H9 (cell line): ENCODE measurements around the gene KRT6C. TPM values are rescaled to one million over a fixed set of nuclear protein-coding genes. Genes with fewer than 3 reads are reported as not detected.

Source experiments
- DNase-seq: peaks from one replicate; pipeline ENCODE4 v3.0.0-alpha.2; 2017
- H2AFZ ChIP-seq: one replicate; pipeline ENCODE4 v1.6.1; 2013; ENCODE audit warnings: mild to moderate bottlenecking, low read length, control low read depth, moderate library complexity
- H2AK5ac ChIP-seq: 2 replicates; pipeline ENCODE4 v1.6.1; 2013; ENCODE audit warnings: low read length, control low read depth, mixed read lengths; ENCODE audit not compliant: insufficient read length
- H2BK120ac ChIP-seq: one replicate; pipeline ENCODE4 v1.6.1; 2013; ENCODE audit warnings: low read depth, mild to moderate bottlenecking, low read length, control low read depth, inconsistent platforms; ENCODE audit not compliant: poor library complexity, severe bottlenecking
- H2BK12ac ChIP-seq: 2 replicates; pipeline ENCODE4 v1.6.1; 2013; ENCODE audit warnings: low read length, control low read depth, mixed read lengths, low read depth; ENCODE audit not compliant: insufficient read length
- H2BK15ac ChIP-seq: 2 replicates; pipeline ENCODE4 v1.6.1; 2013; ENCODE audit warnings: low read depth, low read length, control low read depth
- H2BK20ac ChIP-seq: one replicate; pipeline ENCODE4 v1.6.1; 2013; ENCODE audit warnings: low read depth, mild to moderate bottlenecking, low read length, control low read depth, inconsistent platforms; ENCODE audit not compliant: poor library complexity, severe bottlenecking
- H2BK5ac ChIP-seq: 2 replicates; pipeline ENCODE4 v1.6.1; 2013; ENCODE audit warnings: low read length, control low read depth, mixed read lengths; ENCODE audit not compliant: insufficient read length
- H3K14ac ChIP-seq: 2 replicates; pipeline ENCODE4 v1.6.1; 2013; ENCODE audit warnings: low read length, control low read depth; ENCODE audit not compliant: insufficient read depth
- H3K18ac ChIP-seq: 2 replicates; pipeline ENCODE4 v1.6.1; 2013; ENCODE audit warnings: low read depth, mild to moderate bottlenecking, mixed read lengths, low read length, control low read depth; ENCODE audit not compliant: insufficient read length
- H3K23ac ChIP-seq: 2 replicates; pipeline ENCODE4 v1.6.1; 2013; ENCODE audit warnings: low read length, control low read depth, mixed read lengths, low read depth; ENCODE audit not compliant: insufficient read length
- H3K23me2 ChIP-seq: 2 replicates; pipeline ENCODE4 v1.6.1; 2013; ENCODE audit warnings: low read depth, mild to moderate bottlenecking, mixed read lengths, low read length, control low read depth; ENCODE audit not compliant: insufficient read length, poor library complexity, severe bottlenecking
- H3K27ac ChIP-seq: 2 replicates; pipeline ENCODE4 v1.5.1; 2013; ENCODE audit warnings: low read length, control low read depth, mixed read lengths, low read depth; ENCODE audit not compliant: insufficient read length
- H3K27me3 ChIP-seq: 2 replicates; pipeline ENCODE4 v1.6.1; 2013; ENCODE audit warnings: low read length, control low read depth, inconsistent platforms; ENCODE audit not compliant: insufficient read depth
- H3K4ac ChIP-seq: 2 replicates; pipeline ENCODE4 v1.6.1; 2013; ENCODE audit warnings: low read depth, mild to moderate bottlenecking, control low read depth, inconsistent platforms, low read length, moderate library complexity
- H3K4me1 ChIP-seq: 2 replicates; pipeline ENCODE4 v1.6.1; 2013; ENCODE audit warnings: low read length, control low read depth, inconsistent platforms; ENCODE audit not compliant: insufficient read depth
- H3K4me2 ChIP-seq: 2 replicates; pipeline ENCODE4 v1.6.1; 2013; ENCODE audit warnings: low read length, control low read depth, mixed read lengths; ENCODE audit not compliant: insufficient read length, insufficient read depth
- H3K56ac ChIP-seq: 2 replicates; pipeline ENCODE4 v1.6.1; 2013; ENCODE audit warnings: low read depth, mild to moderate bottlenecking, mixed read lengths, low read length, control low read depth; ENCODE audit not compliant: insufficient read length
- H3K79me1 ChIP-seq: 2 replicates; pipeline ENCODE4 v1.6.1; 2013; ENCODE audit warnings: low read depth, mild to moderate bottlenecking, moderate library complexity, low read length, control low read depth, inconsistent platforms; ENCODE audit not compliant: insufficient read depth, poor library complexity, severe bottlenecking
- H3K79me2 ChIP-seq: 2 replicates; pipeline ENCODE4 v1.6.1; 2013; ENCODE audit warnings: low read length, control low read depth, inconsistent platforms; ENCODE audit not compliant: insufficient read depth
- H3K9ac ChIP-seq: 2 replicates; pipeline ENCODE4 v1.6.1; 2013; ENCODE audit warnings: low read length, control low read depth, mixed read lengths; ENCODE audit not compliant: insufficient read length; ENCODE audit errors: extremely low read depth
- H3K9me3 ChIP-seq: one replicate; pipeline ENCODE4 v1.6.1; 2013; ENCODE audit warnings: low read depth, low read length, inconsistent platforms; ENCODE audit not compliant: control insufficient read depth
- H3T11ph ChIP-seq: one replicate; pipeline ENCODE4 v1.6.1; 2013; ENCODE audit warnings: mild to moderate bottlenecking, low read length, control low read depth, inconsistent platforms
- H4K20me1 ChIP-seq: one replicate; pipeline ENCODE4 v1.6.1; 2013; ENCODE audit not compliant: control insufficient read depth, insufficient read length, insufficient read depth
- H4K5ac ChIP-seq: 2 replicates; pipeline ENCODE4 v1.6.1; 2013; ENCODE audit warnings: low read depth, mild to moderate bottlenecking, mixed read lengths, low read length, control low read depth; ENCODE audit not compliant: insufficient read length
- H4K8ac ChIP-seq: replicated peaks from 2 replicates; pipeline ENCODE4 v1.6.1; 2013; ENCODE audit warnings: low read length, control low read depth, mixed read lengths, low read depth; ENCODE audit not compliant: insufficient read length
- H4K91ac ChIP-seq: 2 replicates; pipeline ENCODE4 v1.6.1; 2013; ENCODE audit warnings: low read depth, mild to moderate bottlenecking, moderate library complexity, mixed read lengths, low read length, control low read depth; ENCODE audit not compliant: insufficient read length
- H3K27ac Mint-ChIP-seq, 3 experiments: 2 replicates in 2 of 3; 3 replicates in 1 of 3; pipeline ENCODE4 v1.8.0; 2020 to 2021; ENCODE audit warnings: mixed read lengths in 3 of 3, mild to moderate bottlenecking in 1 of 3, moderate library complexity in 1 of 3
- H3K27me3 Mint-ChIP-seq: 2 replicates; pipeline ENCODE4 v1.8.0; 2021; ENCODE audit warnings: low read depth, mild to moderate bottlenecking, moderate library complexity, mixed read lengths
- H3K36me3 Mint-ChIP-seq, 3 experiments: 2 replicates in 2 of 3; 3 replicates in 1 of 3; pipeline ENCODE4 v1.8.0; 2020 to 2021; ENCODE audit warnings: low read depth in 3 of 3, mixed read lengths in 3 of 3; ENCODE audit not compliant: insufficient read depth in 1 of 3
- H3K4me1 Mint-ChIP-seq, 2 experiments: 2 replicates each; pipeline ENCODE4 v1.8.0; 2020; ENCODE audit warnings: mixed read lengths in 2 of 2
- H3K4me3 Mint-ChIP-seq, 2 experiments: 2 replicates in 1 of 2; 3 replicates in 1 of 2; pipeline ENCODE4 v1.8.0; 2020 to 2021; ENCODE audit warnings: mild to moderate bottlenecking in 2 of 2, mixed read lengths in 2 of 2, moderate library complexity in 1 of 2
- H3K9me3 Mint-ChIP-seq, 2 experiments: 2 replicates in 1 of 2; 3 replicates in 1 of 2; pipeline ENCODE4 v1.8.0; 2020; ENCODE audit warnings: mild to moderate bottlenecking in 2 of 2, mixed read lengths in 2 of 2, moderate library complexity in 1 of 2
- WGBS: extraction: QIAGEN DNeasy Blood & Tissue Kit; methylation state at CpG from one replicate; pipeline ENCODE4 v1.1.7; 2013; ENCODE audit warnings: missing lambda C conversion rate, low lambda C conversion rate, mixed read lengths; ENCODE audit not compliant: insufficient read length; ENCODE audit errors: extremely low coverage; 5-methylcytosine and 5-hydroxymethylcytosine counted together
- total RNA-seq: library from RNA; stranded (reverse); gene quantifications from 2 replicates; pipeline ENCODE4 v1.2.1, GENCODE V29; 2021
- TF ChIP-seq, protein P1 (sequence below): fragments of 200-600 bp; sonication (generic); conservative IDR thresholded peaks from 3 replicates; pipeline ENCODE4 v1.8.0; 2021; ENCODE audit warnings: antibody characterized with exemption, mild to moderate bottlenecking

The KRT6C gene
- total RNA-seq, 1 experiment from 2014 or later, result not detected

DNA sequence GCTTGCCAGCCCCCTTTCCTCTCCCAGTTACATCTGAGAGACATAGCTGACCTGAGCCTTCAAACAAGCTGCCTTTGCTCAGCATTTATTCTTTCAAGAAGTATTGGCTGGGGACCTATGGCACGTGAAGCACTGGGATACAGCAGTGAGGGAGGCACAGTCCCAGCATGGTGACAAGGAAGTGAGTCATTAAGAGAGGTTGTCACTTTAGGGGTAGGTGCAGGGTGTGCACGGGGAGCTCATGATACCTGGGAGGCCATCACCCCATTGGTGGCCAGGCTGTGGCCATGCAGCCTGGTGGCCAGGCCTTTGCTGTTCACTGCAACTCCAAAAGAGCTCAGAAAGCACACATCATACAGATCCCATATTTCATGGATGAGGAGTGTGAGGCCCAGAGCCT is 33.8 kb downstream of the KRT6C start:
- Histone ChIP-seq H3K79me1 (no peaks in the 10 kb centered on the region), H4K5ac (no peak overlapping the region), H3K56ac (no peak overlapping the region), H3K23ac (no peak overlapping the region), H3K4me1 (0 out of 2 replicates have a peak, but pooled peaks cover 2% of the 10 kb centered on the region), H4K8ac (no peak overlapping the region), H3K4me2 (no peak overlapping the region), H2BK5ac (no peak overlapping the region), H2BK20ac (no peak overlapping the region), H3K18ac (no peak overlapping the region), H2BK120ac (no peak overlapping the region), H3K9ac (no peak overlapping the region), H4K91ac (no peak overlapping the region), H3K27ac (no peak overlapping the region), H2BK12ac (no peak overlapping the region), H3K27me3 (no peaks in the 10 kb centered on the region), H2BK15ac (no peak overlapping the region), H3K23me2 (no peaks in the 10 kb centered on the region), H3K14ac (no peak overlapping the region), H2AK5ac (no peak overlapping the region), H2AFZ (no peak overlapping the region), H3T11ph (no peak overlapping the region), H3K79me2 (no peaks in the 10 kb centered on the region), H4K20me1 (no peaks in the 10 kb centered on the region), H3K4ac (no peak overlapping the region), H3K9me3 (no peaks in the 10 kb centered on the region)
- DNase-seq, result no peak
- Mint-ChIP-seq H3K4me1 (peaks cover 20 to 27% of the 10 kb centered on the region in 2 experiments), H3K36me3 (no peaks in the 10 kb centered on the region), H3K27ac (no peak overlapping the region), H3K9me3 (no peaks in the 10 kb centered on the region), H3K4me3 (no peak overlapping the region), H3K27me3 (peaks cover 3% of the 10 kb centered on the region)
- WGBS, result no CpG with 5 or more reads among the region's 2 CpGs
- TF ChIP-seq, protein P1, sequence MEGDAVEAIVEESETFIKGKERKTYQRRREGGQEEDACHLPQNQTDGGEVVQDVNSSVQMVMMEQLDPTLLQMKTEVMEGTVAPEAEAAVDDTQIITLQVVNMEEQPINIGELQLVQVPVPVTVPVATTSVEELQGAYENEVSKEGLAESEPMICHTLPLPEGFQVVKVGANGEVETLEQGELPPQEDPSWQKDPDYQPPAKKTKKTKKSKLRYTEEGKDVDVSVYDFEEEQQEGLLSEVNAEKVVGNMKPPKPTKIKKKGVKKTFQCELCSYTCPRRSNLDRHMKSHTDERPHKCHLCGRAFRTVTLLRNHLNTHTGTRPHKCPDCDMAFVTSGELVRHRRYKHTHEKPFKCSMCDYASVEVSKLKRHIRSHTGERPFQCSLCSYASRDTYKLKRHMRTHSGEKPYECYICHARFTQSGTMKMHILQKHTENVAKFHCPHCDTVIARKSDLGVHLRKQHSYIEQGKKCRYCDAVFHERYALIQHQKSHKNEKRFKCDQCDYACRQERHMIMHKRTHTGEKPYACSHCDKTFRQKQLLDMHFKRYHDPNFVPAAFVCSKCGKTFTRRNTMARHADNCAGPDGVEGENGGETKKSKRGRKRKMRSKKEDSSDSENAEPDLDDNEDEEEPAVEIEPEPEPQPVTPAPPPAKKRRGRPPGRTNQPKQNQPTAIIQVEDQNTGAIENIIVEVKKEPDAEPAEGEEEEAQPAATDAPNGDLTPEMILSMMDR, result no peak
